SKM-1 treated with dmso at 0.1 percent for 144 hours (cell line): Measurements from ENCODE around the gene APBB2.
"Not testable (repeated sequence)": the region's sequence is repeated elsewhere in the genome, so short reads cannot be mapped to it uniquely, and the experiment has no call there.

ENCODE experiments used
- DNase-seq: peaks from one replicate; lab custom pipeline; 2025; ENCODE audit not compliant: unreplicated experiment; lab: John Stamatoyannopoulos, UW

Gene APBB2

DNA sequence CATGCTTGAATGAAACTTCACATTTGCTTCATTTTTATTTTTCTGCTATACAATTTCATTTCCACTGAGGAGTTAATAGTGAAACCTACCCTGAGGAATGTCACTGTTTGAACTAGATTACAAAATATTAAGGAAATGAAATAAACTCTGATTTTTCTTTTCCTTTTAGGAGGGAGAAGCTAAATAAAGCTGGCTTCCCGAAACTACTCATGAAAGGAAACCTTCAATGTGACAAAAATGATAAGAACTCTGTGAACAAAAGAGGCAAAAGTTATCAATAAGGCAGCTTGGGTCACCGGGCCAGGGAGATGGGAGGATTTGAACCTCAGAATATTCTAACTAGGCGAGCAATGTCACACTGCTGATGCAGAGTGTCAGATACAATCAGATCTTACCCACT lies 185.2 kb downstream of the APBB2 start:
- DNase-seq = no peak

DNA sequence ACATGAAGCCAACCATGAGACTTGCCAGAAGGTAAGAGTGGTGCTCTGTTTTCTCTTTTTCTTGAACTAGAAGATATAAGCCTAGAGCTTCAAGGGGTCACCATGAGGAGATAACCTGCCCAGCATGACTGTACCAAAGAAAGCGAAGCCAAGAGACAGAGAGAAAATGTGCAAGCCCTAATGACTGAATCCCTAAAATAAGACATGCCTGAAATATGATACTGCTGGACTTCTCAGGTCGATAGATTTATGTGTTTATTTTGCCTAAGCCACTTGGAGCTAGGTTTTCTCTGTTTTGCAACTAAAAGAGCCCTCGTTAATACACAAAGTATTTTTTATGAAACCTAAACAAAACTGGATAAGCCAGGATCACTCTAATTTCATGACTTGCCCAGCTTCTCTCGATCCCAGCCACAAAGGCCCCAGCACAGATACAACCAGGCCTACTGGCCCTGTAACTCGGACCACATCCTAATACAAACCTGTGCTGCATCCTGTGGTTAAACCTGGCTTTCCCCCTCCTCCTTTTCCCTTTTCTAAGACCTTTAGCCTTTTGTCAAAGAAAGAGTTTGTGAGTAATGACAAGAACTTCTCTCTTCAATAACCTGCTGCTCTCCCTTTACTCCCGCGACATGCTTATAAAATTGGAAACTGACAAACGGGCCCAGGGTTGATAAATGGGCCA lies 185.8 kb downstream of the APBB2 start:
- DNase-seq = no peak

DNA sequence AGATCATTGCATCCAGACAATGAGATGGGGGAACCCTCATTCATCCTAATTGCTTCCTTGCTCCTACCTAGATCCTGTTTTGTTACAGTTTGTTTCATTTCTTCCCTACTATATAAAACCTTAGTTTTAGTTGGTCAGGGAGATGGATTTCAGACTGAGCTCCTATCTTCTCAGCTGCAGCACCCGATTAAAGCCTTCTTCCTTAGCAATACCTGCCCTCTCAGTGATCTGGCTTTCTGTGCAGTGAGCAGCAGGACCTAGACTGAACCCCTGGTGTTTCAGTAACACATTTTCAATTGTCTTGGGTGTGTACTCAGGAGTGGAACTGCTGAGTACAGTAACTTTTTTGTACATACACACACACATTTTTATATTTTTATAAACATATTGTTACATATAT lies 187.4 kb downstream of the APBB2 start:
- DNase-seq = no peak

DNA sequence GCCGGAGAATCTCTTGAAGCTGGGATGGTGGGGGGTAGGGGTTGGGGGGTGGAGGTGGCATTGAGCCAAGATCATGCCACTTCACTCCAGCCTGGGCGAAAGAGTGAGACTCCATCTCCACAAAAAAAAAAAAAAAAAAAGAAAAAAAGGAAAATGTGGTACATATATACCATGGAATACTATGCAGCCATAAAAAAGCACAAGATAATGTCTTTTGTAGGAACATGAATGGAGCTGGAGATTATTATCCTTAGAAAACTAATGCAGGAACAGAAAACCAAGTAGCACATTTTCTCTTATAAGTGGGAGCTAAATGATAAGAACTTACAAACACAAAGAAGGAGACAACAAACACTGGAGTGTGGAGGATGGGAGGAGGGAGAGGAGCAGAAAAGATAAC lies 188.5 kb downstream of the APBB2 start:
- DNase-seq = no peak

DNA sequence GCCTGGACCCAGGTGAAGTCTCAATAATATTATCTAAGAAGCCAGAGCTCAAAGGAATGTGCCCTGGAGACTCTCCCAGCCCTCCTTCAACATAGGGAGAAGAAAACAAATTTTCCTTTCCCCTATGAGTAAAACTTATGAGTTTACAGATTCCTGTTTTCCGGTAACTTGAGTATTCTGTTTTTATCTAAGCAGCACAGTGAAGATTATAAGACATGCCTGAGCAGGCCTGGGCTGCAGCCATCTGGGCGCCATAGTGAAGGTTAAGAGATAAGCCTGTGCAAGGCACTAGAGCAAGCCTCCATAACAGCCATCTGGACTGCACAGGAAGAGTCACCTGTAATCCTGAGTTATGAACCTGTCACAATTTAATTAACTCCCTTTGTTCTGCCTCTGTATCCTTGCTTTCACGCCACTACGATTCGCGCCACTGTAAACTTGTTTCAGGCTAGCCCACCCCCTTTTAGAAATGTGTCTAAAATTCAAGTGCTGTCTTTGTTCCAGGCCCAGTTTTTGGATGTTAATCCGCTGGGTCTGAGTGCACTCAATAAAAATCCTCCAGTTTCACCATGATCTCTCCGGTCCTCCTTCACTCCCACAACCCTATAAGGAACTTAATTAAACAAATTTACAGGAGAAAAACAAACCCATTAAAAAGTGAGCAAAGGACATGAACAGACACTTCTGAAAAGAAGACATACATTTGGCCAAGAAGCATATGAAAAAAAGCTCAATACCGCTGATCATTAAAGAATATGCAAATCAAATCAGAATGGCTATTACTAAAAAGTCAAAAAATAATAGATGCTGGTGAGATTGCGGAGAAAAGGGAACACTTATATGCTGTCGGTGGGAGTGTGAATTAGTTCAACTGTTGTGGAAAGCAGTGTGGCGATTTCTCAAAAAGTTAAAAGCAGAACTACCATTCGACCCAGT lies 189.5 kb downstream of the APBB2 start:
- no peak for DNase-seq

DNA sequence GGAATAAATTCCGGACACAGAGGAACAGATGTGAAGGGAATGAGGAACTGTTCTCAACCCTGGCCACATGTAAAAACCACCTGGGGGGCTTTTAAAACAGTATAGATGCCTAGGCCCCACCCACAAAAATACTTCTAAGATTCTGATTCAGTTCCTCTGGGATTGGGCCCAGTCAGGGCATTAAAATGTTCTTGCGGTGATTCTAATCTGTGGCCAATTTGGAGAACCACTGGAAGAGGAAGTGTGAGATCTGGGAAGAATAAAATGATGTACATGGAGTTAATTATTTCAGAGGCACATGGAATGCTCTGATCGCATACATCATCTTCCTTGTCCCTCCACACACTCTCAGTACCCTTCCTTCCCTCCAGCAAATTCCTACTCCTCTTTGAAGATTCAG lies 192.2 kb downstream of the APBB2 start:
- DNase-seq = no peak

DNA sequence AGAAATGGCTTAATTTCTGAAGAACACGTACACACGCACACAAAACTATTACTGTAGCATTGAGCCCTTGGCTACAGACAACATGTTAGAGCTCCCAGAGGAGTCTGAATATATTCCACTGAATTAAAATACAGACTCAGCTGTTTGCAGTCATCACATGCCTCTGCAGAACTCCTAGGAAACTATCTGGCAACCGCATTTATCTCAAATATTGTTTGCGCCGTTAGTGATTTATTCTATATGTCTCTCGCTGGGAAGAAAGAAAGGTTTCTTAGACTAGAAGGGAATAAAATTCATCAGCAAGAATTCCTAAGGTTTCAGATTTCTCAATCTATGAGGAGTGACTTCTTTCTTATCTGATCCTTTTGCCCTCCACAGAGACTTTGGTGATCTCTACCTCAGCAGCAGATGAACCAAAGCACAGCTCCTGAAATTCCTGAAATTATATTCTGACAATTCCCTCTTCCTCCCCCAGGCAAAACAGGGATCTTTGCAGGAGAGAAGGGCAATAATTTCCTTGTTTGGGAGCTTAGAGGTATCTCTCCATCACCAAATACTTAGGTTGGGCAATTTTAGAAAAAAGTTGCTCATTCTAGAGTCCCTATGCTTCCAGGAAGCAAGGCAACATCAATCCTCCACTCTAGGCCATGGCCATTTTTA lies 199.2 kb downstream of the APBB2 start:
- no peak for DNase-seq

DNA sequence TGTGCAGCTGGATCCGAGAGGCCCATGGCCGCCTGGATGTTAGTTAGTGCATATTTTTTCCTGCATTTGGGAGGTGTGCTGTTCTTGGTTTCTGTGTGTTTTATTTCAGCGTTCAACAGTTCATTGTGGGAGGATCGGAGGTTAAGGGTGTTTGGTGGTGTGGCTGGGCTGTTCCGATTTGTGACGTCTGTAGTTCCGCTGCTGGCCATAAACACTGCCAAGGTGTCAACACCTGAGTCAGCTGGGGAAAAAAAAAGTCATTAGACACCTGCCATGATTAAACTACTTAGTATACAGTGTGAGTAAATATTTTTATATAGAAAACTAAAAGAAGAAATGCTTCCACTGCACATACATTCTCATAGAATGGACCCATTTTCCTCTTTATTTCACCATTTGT lies 200.2 kb downstream of the APBB2 start:
- no peak for DNase-seq

DNA sequence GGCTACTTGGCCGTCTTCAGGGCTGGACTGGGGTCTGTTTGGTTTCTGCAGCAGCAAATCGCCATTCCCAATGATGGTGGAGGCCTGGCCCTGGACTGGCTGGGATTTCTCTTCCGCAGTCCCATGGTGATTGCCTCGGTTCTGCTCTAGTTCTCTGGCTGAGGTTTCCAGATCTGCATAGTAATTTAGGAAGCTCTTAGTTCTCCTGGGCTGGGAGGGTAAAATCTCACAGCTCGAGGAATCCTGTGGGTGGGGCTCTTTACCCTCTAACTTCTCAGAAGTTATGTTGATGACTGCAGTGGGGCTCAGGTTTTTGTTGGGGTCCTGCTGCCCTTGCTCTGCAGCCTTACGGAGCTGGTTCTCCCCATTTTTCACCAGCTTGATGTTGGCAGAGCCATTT lies 200.6 kb downstream of the APBB2 start:
- no peak for DNase-seq

DNA sequence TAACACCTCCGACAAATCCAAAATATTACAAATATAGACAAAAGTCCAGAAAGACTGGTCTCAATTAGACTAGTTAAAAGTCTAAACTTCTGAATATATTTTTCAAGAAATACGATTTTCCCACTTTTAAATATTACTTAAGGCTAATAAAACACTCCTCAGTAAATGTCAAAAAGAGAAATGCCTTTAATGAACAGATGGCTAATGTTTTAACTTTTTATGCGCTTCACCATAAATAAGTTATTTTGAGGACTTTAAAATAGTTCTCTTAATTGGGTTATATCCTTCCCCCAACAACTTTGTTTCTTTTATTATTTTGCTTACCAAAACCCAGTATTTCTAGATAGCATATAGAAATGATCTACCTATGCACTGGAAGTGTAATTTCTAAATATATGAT lies 201.4 kb downstream of the APBB2 start:
- DNase-seq = no peak

DNA sequence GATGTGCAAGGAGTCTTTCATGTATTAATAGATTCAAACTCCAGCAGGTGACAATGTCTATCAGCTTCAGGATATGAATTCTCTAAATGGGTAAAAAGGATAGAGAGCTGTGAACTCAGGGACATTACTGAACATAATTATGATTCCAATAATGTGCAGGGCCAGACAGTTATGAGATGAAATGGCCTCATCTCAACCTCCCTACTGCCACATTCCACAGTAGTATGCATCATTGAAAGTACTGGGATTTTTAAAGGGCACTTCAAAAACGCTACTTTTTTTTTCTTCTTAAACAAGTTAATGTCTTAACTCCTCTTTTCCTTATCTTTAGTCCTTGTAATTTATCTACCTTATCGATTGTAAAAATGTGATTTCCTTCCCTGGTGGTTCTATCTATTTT lies 202.0 kb downstream of the APBB2 start:
- no peak for DNase-seq

DNA sequence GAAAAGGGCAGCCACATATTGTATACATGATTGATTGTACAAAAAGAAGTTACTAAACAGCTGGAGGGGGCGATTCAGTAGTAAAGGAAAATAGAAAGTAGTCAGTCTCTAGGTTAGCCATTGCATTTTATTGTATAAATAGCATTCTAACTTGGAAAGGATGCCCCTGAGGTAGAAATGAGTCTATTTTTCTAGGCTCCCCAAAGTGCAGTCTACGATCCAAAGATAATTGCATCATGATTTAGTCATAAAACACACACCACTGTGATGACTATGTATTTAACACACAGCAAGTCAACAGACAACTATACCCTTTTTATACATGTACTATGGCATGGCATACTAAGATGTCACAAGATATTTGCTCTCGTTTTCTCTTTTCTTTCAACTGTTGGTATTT lies 204.9 kb downstream of the APBB2 start:
- no peak for DNase-seq

DNA sequence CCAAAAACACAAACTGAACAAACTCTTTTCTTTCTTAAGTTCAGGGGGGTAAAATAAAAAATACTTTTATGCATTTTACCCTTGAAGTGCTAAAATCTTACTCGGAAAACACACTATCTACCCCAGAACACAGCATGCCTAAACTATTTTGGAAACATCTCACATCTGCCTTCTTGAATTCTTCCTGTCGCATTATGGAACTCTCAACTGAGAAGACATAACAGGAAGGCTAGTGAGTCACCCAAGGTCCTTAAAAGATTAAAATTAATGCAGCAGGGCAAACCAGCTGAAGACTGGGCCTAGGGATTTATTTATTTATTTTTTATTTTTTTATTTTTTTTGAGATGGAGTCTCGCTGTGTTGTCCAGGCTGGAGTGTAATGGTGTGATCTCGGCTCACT lies 208.2 kb downstream of the APBB2 start:
- no peak for DNase-seq

DNA sequence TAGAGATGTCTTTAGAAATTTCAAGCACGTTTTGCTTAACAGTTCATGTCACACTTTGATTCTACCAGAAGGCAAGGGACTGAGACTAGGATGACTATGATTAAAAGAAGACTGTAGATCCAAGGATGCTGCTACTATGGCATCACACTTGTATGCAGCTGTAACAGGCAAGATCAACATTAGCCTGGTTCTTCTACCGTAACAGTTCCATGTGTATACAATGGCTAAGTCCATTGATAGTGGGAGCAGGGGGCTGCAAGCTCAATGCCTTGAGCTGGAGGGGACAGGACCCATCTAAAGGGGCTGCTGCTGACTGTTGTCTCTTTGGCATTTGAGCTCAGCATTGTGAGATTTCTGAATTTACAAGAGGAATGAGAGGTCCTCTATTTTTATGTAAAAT lies 212.0 kb downstream of the APBB2 start:
- DNase-seq = no peak

DNA sequence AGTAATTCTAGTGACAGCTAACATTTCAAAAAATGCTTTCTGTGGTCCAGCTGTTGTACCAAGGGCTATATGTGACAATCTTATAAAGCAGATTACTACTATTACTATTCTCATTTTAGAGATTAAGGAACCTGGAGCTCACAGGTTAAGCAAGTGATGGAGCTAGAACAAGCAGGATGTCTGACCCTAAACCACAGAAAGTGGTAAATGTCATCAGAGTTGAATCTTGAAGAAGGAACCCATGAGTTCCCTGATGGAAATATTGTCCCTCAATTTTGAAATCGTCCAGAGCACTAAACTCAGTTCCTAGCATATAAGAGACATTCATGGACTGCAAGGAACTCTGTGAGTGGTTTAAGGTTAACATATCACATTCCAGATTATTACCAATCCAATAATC lies 214.0 kb downstream of the APBB2 start:
- peak; percentile 22 for DNase-seq

DNA sequence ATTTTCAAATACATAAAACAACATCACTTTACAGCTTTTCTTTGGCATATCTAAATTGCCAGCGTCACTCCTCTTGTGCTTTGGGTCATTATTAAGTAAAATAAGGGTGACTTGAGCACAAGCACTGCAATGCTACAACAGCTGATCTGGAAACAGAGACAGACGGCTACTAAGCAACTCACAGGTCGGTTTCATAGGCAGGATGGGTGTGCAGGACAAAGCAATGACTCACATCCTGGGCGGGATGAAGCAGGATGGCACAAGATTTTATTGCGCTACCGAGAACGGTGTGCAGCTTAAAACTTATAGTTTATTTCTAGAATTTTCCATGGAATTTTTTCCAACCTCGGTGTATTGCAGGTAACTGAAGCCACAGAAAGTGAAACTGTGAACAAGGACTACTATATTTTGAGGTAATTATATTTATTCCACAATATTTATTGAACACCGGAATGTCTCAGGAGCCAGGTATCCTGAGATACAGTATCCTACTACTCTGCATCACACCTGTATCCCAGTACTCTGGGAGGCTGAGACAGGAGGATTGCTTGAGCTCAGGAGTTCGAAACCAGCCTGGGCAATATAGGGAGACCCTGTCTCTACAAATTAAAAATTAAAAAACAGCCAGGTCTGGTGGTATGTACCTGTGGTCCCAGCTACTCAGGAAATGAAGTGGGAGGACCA lies 215.5 kb downstream of the APBB2 start:
- DNase-seq = no peak

DNA sequence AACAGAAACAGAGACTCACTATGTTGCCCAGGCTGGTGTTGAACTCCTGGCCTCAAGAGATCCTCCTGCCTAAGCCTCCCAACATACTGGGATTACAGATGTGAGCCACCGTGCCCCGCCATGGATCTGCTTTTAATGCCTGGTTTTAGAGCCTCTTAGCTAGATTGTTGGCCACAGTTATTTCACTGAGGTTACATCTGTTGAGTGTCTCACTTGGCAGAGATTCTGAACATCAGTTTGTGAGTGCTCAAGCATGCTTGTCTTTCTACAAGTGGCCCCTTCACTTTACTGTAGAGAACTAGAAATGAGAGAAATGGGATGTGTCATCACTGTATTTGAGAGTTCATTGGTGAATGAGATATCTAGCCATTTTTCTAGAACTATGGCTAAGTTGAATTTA lies 218.5 kb downstream of the APBB2 start:
- no peak for DNase-seq

DNA sequence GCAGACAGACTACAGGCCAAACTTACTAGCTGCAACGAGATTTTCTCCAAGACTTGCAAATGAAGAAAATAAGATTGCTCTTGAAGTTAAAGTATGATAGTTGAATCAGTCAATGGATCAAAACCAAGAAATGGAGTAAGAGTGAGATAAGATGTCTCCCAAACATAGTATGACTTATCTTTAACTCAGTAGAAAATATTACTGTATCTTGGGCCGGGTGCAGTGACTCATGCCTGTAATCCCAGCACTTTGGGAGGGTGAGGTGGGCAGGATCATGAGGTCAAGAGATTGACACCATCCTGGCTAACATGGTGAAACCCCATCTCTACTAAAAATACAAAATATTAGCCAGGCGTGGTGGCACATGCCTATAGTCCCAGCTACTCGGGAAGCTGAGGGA lies 220.0 kb downstream of the APBB2 start:
- DNase-seq = not testable (repeated sequence)

DNA sequence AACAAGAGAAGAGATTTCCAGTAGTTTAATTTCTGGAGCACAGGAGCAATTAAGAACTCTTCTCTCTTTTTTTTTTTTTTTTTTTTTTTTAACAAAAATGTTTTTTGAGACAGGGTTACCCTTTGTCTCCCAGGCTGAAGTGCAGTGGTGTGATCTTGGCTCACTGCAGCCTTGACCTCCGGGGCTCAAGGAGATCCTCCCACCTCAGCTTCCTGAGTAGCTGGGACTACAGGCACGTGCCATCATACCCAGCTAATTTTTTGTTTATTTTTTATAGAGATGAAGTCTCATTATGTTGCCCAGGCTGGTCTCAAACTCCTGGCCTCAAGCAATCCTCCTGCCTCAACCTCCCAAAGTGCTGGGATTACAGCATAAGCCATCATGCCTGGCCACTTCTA lies 221.0 kb downstream of the APBB2 start:
- not testable (repeated sequence) for DNase-seq

DNA sequence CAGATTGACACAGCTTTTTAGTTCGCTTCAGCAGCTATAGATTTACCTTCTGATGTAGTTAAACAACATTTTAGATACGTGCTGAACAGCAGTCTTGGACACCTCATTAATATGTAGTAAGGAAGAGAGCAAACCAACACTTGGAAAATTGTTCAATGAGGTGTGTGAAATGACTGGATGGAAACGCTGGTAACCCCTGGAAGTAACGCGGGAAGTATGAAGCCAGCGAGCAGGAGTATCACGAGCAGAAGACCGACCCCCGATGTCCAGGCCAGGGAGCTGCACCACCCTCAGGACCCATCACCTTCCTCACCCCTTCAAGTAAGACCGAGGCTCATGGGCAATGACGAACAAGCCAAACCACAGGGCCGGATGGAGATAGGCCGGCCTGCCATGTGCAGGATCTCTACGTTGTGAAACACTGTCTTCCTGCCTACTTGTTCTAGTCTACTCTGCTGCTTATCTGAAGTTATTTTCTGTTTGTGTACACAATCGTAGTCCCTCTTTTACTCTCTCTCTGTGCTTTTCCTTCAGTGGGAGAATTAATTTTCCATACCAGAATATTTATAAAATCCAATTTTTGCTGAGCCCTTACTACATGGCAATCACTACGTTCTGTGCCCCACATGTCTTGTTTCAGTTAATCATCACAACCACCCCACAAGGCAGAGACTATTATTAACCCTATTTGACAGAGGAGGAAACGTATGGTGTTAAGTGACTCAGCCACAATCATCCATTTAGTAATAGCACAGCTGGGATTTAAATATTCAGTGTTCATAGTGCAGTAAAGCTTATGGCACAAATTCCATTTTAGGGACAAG lies 221.7 kb downstream of the APBB2 start:
- DNase-seq = peak; percentile 75

DNA sequence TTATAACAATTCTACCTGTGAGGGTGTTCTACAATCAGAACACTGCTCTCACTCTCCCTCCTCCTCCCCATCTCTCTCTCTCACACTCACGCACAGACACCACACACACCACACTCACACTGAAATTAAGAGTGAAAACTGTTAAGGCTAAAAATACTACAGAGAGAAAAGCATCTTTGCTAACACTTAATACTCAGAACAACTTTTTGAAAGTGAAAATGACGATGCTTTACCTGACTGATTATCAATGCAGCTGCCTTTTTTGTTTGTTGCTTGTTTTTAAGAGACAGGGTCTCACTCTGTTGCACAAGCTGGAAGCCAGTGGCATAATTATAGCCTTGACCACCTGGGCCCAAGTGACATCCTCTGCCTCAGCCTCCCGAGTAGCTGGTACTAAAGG lies 222.4 kb downstream of the APBB2 start:
- no peak for DNase-seq
